22Rv1 (cell line): ENCODE data around the gene IRX2.

Source experiments
- CTCF ChIP-seq: fragments of 450-650 bp; IDR thresholded peaks from 2 replicates; pipeline ENCODE4 v1.5.1; 2017; ENCODE audit warnings: mild to moderate bottlenecking
- ZFX ChIP-seq: fragments of 450-650 bp; IDR thresholded peaks from 2 replicates; pipeline ENCODE4 v1.6.1; 2017; ENCODE audit warnings: antibody characterized with exemption, borderline replicate concordance

- TF ChIP-seq CTCF (no peak), ZFX (no peak)
Measured at GRCh38 chr5:2755076-2755680, 3.7 kb upstream of the IRX2 start.
